Hepatocyte (in vitro differentiated cells): Measurements from ENCODE around the gene INO80. TPM values are rescaled to one million over a fixed set of nuclear protein-coding genes. Genes with fewer than 3 reads are reported as not detected.

ENCODE experiments used
- DNase-seq: peaks from one replicate; pipeline ENCODE4 v3.0.0-alpha.2; 2016; ENCODE audit warnings: low spot score
- H2AFZ ChIP-seq: fragments of 200-600 bp; sonication (generic); 2 replicates; pipeline ENCODE4 v1.6.0; 2016; ENCODE audit warnings: antibody characterized with exemption, mild to moderate bottlenecking
- H3K27ac ChIP-seq: fragments of 200-600 bp; sonication (generic); 2 replicates; pipeline ENCODE4 v1.5.1; 2016; ENCODE audit warnings: mild to moderate bottlenecking
- H3K27me3 ChIP-seq: fragments of 200-600 bp; sonication (generic); 2 replicates; pipeline ENCODE4 v1.6.1; 2016
- H3K36me3 ChIP-seq: fragments of 200-600 bp; sonication (generic); replicated peaks from 2 replicates; pipeline ENCODE4 v1.5.1; 2016; ENCODE audit warnings: low read depth; ENCODE audit not compliant: insufficient read depth
- H3K4me1 ChIP-seq: fragments of 200-600 bp; sonication (generic); 2 replicates; pipeline ENCODE4 v1.5.1; 2016; ENCODE audit warnings: mild to moderate bottlenecking, moderate library complexity; ENCODE audit not compliant: insufficient read depth
- H3K4me2 ChIP-seq: fragments of 200-600 bp; sonication (generic); 2 replicates; pipeline ENCODE4 v1.6.0; 2016
- H3K4me3 ChIP-seq: fragments of 200-600 bp; sonication (generic); 2 replicates; pipeline ENCODE4 v1.5.1; 2016; ENCODE audit warnings: mild to moderate bottlenecking
- H3K79me2 ChIP-seq: fragments of 200-600 bp; sonication (generic); 2 replicates; pipeline ENCODE4 v1.6.0; 2017; ENCODE audit warnings: mild to moderate bottlenecking
- H3K9me2 ChIP-seq: fragments of 200-600 bp; sonication (generic); replicated peaks from 2 replicates; pipeline ENCODE4 v1.6.0; 2017; ENCODE audit warnings: mild to moderate bottlenecking; ENCODE audit not compliant: insufficient read depth
- H3K9me3 ChIP-seq: fragments of 200-600 bp; sonication (generic); 2 replicates; pipeline ENCODE4 v1.5.1; 2016; ENCODE audit warnings: low read depth, mild to moderate bottlenecking
- H4K20me1 ChIP-seq: fragments of 200-600 bp; sonication (generic); 2 replicates; pipeline ENCODE4 v1.6.0; 2016; ENCODE audit warnings: mild to moderate bottlenecking; ENCODE audit not compliant: insufficient read depth, poor library complexity, severe bottlenecking
- EZH2 ChIP-seq: fragments of 200-600 bp; sonication (generic); IDR thresholded peaks from 2 replicates; pipeline ENCODE4 v1.6.1; 2016; ENCODE audit warnings: antibody characterized with exemption, mild to moderate bottlenecking, borderline replicate concordance
- EZH2phosphoT487 ChIP-seq: fragments of 200-600 bp; sonication (generic); IDR thresholded peaks from one replicate; pipeline ENCODE4 v1.6.1; 2018; ENCODE audit warnings: antibody characterized with exemption, mild to moderate bottlenecking, low read depth, moderate library complexity; ENCODE audit not compliant: unreplicated experiment, severe bottlenecking
- WGBS: methylation state at CpG from one replicate; pipeline ENCODE4 v1.1.6; 2016; ENCODE audit warnings: low lambda C conversion rate; ENCODE audit errors: missing lambda C conversion rate; 5-methylcytosine and 5-hydroxymethylcytosine counted together
- polyA plus RNA-seq: library from polyadenylated mRNA; unstranded; fragments of >200 nt; fragmentation: Nextera tagmentation; extraction: Ambion mirVana; gene quantifications from 2 replicates; pipeline ENCODE4 v1.2.1, GENCODE V29; 2016
- total RNA-seq: library from RNA; depleted of rRNA; stranded (reverse); fragments of >200 nt; gene quantifications from 2 replicates; pipeline ENCODE4 v1.2.3, GENCODE V29; 2014
- TF ChIP-seq, protein P1 (sequence below): fragments of 200-600 bp; sonication (generic); IDR thresholded peaks from 2 replicates; pipeline ENCODE4 v1.5.1; 2016; ENCODE audit warnings: antibody characterized with exemption, mild to moderate bottlenecking; ENCODE audit not compliant: poor library complexity

Gene INO80
- total and polyA plus RNA-seq, 2 experiments from 2014 or later: 4.5 to 15.5 TPM

DNA sequence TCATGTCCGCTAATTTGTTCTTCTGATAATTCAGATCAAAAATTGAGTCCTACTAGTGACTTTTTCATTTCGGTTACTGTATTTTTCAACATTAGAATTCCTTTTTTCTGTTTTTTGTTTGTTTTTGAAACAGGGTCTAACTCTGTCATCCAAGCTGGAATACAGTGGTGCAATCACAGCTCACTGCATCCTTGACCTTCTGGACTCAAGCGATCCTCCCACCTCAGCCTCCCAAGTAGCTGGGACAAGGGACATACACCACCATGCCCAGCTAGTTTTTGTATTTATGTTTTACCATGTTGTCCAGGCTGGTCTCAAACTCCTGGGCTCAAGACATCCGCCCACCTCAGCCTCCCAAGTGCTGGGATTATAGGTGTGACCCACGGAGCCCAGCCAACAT is 8.0 kb upstream of the INO80 start:
- H3K27ac ChIP-seq: no peak overlapping the region
- no peaks in the 10 kb centered on the region for H4K20me1 ChIP-seq
- H3K4me3 ChIP-seq: no peak overlapping the region
- H3K27me3 ChIP-seq: no peaks in the 10 kb centered on the region
- H3K4me2 ChIP-seq: no peak overlapping the region
- TF ChIP-seq, protein P1, sequence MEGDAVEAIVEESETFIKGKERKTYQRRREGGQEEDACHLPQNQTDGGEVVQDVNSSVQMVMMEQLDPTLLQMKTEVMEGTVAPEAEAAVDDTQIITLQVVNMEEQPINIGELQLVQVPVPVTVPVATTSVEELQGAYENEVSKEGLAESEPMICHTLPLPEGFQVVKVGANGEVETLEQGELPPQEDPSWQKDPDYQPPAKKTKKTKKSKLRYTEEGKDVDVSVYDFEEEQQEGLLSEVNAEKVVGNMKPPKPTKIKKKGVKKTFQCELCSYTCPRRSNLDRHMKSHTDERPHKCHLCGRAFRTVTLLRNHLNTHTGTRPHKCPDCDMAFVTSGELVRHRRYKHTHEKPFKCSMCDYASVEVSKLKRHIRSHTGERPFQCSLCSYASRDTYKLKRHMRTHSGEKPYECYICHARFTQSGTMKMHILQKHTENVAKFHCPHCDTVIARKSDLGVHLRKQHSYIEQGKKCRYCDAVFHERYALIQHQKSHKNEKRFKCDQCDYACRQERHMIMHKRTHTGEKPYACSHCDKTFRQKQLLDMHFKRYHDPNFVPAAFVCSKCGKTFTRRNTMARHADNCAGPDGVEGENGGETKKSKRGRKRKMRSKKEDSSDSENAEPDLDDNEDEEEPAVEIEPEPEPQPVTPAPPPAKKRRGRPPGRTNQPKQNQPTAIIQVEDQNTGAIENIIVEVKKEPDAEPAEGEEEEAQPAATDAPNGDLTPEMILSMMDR: no peak
- no peak for TF ChIP-seq EZH2
- no peak for TF ChIP-seq EZH2phosphoT487
- H2AFZ ChIP-seq: no peak overlapping the region
- H3K9me3 ChIP-seq: no peaks in the 10 kb centered on the region
- H3K36me3 ChIP-seq: no peaks in the 10 kb centered on the region
- H3K4me1 ChIP-seq: no peaks in the 10 kb centered on the region
- DNase-seq: no peak
- H3K9me2 ChIP-seq: no peaks in the 10 kb centered on the region
- WGBS: 95% methylated on average over 5 of the region's 5 CpGs
- H3K79me2 ChIP-seq: no peaks in the 10 kb centered on the region

DNA sequence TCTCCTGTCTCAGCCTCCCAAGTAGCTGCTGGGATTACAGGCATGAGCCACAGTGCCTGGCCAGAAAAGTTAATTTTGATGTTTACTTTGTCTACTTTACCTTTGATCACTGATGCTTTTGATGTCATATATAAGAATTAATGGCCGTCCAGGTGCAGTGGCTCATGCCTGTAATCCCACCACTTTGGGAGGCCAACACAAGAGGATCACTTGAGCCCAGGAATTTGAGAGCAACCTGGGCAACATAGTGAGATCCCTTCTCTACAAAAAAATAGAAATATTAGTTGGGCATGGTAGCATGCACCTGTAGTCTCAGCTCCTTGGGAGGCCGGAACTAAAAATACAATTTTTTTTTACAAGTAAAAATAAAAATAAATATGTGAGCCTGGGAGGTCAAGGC is 6.8 kb upstream of the INO80 start:
- Histone ChIP-seq H3K36me3 (no peaks in the 10 kb centered on the region), H3K4me3 (no peak overlapping the region), H3K4me2 (no peak overlapping the region), H3K4me1 (no peaks in the 10 kb centered on the region), H3K9me3 (no peaks in the 10 kb centered on the region), H4K20me1 (no peaks in the 10 kb centered on the region), H3K9me2 (no peaks in the 10 kb centered on the region), H3K79me2 (no peaks in the 10 kb centered on the region), H3K27ac (no peak overlapping the region), H3K27me3 (no peaks in the 10 kb centered on the region), H2AFZ (no peak overlapping the region)
- TF ChIP-seq EZH2: no peak
- TF ChIP-seq EZH2phosphoT487: no peak
- TF ChIP-seq, protein P1: no peak
- no peak for DNase-seq
- 84% methylated on average over 2 of the region's 2 CpGs for WGBS

DNA sequence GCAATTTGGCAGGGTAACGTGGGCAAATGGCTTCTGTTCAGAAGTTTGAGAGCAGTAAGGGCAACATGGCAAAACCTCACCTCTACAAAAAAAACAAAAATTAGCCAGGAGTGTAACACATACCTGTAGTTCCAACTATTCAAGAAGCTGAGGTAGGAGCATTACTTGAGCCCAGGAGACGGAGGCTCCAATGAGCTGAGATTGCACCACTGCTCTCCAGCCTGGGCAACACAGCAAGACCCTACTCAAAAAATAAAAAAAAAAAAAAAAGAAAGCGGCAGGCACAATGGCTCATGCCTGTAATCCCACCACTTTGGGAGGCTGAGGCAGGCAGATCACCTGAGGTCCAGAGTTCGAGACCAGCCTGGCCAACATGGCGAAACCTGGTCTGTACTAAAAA is 5.9 kb upstream of the INO80 start:
- no peak for TF ChIP-seq EZH2
- no peak for TF ChIP-seq EZH2phosphoT487
- TF ChIP-seq, protein P1: no peak
- H3K9me2 ChIP-seq: no peaks in the 10 kb centered on the region
- no peaks in the 10 kb centered on the region for H4K20me1 ChIP-seq
- H3K4me3 ChIP-seq: no peak overlapping the region
- no peaks in the 10 kb centered on the region for H3K27me3 ChIP-seq
- peaks cover 5% of the 10 kb centered on the region for H3K79me2 ChIP-seq
- H3K4me1 ChIP-seq: peaks cover 3% of the 10 kb centered on the region
- H3K9me3 ChIP-seq: no peaks in the 10 kb centered on the region
- H3K36me3 ChIP-seq: no peaks in the 10 kb centered on the region
- no peak overlapping the region for H3K27ac ChIP-seq
- no peak overlapping the region for H2AFZ ChIP-seq
- no peak for DNase-seq
- 97% methylated on average over 5 of the region's 5 CpGs for WGBS
- H3K4me2 ChIP-seq: no peak overlapping the region

DNA sequence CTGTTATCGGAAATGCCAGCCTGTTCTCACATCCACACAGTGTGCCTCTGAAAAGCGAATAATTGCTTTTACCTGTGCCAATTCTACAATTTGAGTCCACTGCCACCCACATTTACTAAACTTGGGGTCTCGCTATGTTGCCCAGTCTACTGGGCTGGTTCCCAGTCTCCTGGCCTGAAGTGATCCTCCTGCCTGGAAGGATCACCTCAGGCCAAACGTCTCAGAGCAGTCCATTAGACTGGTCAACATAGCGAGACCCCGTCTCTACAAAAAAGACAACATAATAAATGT is 827 bp upstream of the INO80 start:
- peak overlapping the region; percentile 21 for H3K4me3 ChIP-seq
- no peaks in the 10 kb centered on the region for H4K20me1 ChIP-seq
- peak overlapping the region; percentile 98 for H3K27ac ChIP-seq
- no peak for TF ChIP-seq EZH2
- TF ChIP-seq, protein P1: no peak
- no peak for TF ChIP-seq EZH2phosphoT487
- peak overlapping the region; percentile 78 for H3K4me2 ChIP-seq
- WGBS: 88% methylated on average over 6 of the region's 6 CpGs
- H3K4me1 ChIP-seq: peaks cover 11% of the 10 kb centered on the region
- no peak for DNase-seq
- no peaks in the 10 kb centered on the region for H3K36me3 ChIP-seq
- H3K79me2 ChIP-seq: peaks cover 44% of the 10 kb centered on the region
- peak overlapping the region; percentile 86 for H2AFZ ChIP-seq
- no peaks in the 10 kb centered on the region for H3K9me2 ChIP-seq
- H3K27me3 ChIP-seq: no peaks in the 10 kb centered on the region
- no peaks in the 10 kb centered on the region for H3K9me3 ChIP-seq
